ENCODE results near the gene LRRC8E.
"Not testable (repeated sequence)": the region's sequence is repeated elsewhere in the genome, so short reads cannot be mapped to it uniquely, and the experiment has no call there.

LRRC8E gene

DNA sequence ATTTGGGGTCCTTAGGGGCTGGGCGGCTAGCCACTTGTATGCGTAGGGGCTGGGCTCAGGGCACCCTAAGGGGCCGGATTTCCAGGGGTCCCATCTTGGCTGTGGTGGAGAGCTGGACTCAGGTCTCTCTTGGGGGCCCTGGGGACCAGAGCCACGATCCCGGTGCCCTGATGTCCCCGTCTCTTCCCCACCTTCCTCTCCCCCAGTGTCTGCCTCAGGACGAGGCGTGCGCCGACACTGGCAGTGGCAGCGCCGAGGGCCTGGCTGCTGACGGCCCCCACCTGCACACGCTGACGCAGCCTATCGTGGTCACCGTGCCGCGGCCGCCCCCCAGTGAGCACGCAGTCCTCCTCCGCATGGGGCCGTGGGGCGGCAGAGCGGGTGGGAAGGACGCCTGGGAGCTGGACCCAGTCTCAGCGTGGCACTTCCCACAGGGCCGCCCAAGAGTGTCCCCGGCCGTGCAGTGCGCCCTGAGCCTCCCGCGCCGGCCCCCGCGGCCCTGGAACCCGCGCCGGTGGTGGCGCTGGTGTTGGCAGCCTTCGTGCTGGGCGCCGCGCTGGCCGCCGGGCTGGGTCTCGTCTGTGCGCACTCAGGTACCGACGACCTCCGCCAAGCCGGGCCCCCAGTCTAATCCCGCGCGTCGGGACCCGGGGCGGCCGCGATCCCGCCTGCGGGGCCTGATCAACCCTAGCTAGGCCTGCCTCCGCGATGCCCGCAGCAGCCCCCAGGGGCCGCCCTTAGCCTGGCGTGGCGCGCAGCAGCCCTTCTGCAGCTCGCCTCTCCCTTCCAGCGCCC, 29.2 kb downstream of the LRRC8E start:
- no peak overlapping the region for H3K4me3 ChIP-seq (ENCODE audit: low read length)
- no peak for TF ChIP-seq ZNF274 (IDR thresholded peaks at IDR 0.05; ENCODE audit: low read depth, low read length)

DNA sequence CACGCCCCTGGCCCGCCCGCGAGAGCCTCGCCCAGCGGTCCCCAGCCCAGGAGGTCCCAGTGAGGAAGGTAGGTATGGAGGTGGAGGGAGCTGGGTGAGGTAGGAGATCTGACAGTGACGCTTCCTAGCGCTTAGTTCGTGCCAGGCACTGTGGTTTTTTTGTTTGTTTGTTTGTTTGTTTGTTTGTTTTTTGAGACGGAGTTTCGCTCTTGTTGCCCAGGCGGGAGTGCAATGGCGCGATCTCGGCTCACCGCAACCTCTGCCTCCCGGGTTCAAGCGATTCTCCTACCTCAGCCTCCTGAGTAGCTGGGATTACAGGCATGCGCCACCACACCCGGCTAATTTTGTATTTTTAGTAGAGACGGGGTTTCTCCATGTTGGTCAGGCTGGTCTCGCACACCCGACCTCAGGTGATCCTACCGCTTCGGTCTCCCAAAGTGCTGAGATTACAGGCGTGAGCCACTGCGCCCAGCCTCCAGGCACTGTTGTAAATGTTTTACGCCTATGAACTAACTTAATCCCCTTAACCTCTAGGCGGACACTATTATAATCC, 29.8 kb downstream of the LRRC8E start:
- not testable (repeated sequence) for H3K4me3 ChIP-seq (ENCODE audit: low read length)

DNA sequence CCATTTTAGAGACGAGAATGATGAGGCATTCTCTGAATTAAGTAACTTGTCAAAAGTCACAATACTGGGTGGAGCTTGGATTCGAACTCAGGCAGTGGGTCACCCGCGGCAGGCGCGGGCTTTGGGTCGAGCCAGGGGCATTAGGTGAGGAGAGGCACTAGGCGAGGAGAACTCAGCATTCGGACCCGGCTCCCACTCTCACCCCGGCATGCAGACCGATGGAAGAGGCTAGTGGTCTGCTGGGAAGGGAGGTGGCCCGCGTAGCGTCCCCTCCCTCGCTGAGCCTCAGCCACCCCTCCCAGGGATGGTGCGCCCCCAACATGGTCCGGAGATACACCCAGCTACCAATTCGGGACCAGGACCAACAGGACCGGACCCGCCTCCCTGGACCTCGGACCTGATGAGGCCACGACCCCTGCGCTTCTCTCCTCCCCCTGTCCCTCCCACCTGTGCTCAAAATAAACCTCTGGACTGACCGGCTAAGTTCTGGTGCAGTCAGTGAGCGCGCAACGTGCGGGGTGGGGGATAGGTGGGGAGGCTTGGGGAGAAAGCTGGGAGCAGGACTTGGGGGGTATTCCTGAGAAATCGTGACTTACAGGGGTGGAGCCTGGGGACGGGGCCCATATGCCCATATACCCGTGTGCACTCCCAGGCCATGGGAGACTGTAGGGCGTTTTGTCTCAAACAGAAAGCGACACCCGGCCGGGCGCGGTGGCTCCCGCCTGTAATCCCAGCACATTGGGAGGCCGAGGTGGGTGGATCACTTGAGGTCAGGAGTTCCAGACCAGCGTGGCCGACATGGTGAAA, 30.5 kb downstream of the LRRC8E start:
- H3K4me3 ChIP-seq (ENCODE audit: low read length): no peak overlapping the region
- TF ChIP-seq ZNF274 (IDR thresholded peaks at IDR 0.05; ENCODE audit: low read depth, low read length): no peak

DNA sequence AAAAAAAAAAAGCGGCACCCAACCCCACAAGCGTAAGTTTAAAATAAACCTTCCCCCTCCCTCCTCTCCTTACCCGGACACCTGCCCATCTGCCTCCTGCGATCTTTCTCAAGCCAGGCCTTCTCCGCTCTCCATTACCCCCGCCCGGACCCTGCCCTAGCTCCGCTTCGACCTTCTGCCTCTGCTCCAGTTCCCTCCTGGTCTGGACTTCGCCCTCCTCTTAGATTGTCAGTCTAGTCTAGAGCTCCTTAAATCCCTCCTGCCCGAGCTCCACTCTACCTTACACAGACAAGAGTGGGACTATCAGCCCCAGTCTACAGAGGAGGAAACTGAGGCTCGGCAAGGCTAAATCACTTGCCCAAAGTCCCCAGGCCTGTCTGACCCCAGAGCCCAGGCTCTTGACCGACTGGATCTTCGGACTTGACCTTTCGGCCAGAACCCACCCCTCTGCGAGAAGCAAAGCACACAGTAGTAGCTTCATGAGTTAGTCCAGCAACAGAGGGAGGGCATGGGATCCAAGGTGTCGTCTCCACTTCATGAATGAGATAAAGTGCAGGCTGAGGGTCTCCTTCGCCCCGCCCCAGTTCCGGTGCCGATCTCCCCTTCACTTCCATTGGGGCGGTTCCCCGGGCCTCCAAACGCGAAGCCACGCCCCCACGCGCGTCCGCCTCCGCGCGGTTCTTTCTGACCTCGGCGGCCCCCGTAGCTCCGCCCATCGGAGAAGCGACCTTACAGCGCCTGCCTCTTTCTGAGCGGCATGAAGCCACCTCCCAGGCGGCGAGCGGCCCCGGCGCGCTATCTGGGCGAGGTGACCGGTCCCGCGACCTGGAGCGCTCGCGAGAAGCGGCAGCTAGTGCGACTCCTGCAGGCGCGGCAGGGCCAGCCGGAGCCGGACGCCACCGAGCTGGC, 31.6 kb downstream of the LRRC8E start, which contains the start of gene SNAPC2:
Gene SNAPC2 (plus strand): TSS at position 729 of the 909 bp plus-strand sequence. CDS start 29 bp downstream, at position 758.
- H3K4me3 ChIP-seq (ENCODE audit: low read length): peak within 1 kb of the TSS; percentile 64; the same call in 1 of the 2 replicates
- TF ChIP-seq ZNF274 (IDR thresholded peaks at IDR 0.05; ENCODE audit: low read depth, low read length): no peak

DNA sequence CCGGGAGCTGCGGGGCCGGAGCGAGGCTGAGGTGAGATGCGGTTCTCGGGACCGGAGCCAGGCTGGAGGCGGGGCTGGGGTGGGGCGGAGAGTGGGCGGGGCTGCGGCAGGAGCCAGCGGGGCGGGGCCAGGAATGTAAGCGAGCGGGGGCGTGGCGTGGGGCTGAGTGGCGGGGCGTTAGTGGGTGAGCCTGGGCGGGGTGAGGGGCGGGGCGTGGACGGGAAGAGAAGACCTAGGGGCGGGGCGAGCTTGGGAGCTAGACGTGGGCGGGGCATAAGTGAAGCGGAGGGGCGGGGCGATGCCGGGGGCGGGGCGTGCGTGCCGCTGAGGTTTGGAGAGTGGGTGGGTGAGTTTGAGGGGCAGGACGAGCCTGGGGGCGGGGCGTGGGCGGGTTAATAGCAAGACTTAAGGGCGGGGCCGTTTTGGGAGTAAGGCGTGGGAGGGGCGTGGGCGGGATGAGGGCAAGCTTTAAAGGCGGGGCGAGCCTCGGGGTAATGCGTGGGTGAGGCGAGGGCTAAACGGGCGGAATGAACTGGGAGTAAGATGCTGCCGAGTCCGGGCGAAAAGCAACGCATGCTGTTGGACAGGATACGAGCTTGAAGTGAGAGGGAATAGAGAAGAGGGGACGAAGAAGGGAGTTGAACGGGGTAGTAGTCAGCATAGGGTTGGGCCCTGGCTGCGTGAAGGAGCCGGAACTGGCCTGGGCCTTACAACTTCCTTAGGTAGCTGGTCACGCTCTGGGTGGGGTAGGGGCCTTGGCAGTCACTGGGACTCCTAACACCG, 32.4 kb downstream of the LRRC8E start:
- TF ChIP-seq ZNF274 (IDR thresholded peaks at IDR 0.05; ENCODE audit: low read depth, low read length): no peak
- H3K4me3 ChIP-seq (ENCODE audit: low read length): peak overlapping the region; percentile 64; the same call in 1 of the 2 replicates

DNA sequence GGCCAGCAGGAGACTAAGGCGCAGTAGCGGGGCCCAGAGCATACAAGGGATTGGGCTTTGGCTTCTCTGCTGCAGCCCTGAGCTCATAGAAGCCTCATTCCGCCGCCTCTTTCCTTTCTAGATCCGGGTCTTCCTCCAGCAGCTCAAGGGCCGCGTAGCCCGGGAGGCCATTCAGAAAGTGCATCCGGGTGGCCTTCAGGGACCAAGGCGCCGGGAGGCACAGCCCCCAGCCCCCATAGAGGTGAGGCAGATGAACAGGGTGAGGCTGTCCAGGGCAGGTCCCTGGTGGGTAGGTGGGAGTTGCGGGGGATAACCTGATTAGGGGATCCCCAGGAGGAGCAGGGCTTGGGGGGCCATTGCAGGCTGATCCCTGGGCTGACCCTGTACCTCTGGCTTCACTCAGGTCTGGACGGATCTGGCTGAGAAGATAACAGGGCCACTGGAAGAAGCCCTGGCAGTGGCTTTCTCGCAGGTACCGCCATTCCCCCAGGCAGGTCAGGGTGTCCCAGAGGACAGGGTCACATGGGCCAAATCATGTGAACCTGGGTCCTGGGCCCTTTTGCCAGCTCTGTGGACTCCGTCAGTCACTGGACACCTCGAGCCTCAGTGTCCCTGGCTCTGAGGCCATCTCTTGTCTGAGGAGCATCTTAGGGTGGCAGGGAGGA, 33.1 kb downstream of the LRRC8E start:
- H3K4me3 ChIP-seq (ENCODE audit: low read length): peak overlapping the region; percentile 47; the same call in 1 of the 2 replicates
- TF ChIP-seq ZNF274 (IDR thresholded peaks at IDR 0.05; ENCODE audit: low read depth, low read length): no peak

DNA sequence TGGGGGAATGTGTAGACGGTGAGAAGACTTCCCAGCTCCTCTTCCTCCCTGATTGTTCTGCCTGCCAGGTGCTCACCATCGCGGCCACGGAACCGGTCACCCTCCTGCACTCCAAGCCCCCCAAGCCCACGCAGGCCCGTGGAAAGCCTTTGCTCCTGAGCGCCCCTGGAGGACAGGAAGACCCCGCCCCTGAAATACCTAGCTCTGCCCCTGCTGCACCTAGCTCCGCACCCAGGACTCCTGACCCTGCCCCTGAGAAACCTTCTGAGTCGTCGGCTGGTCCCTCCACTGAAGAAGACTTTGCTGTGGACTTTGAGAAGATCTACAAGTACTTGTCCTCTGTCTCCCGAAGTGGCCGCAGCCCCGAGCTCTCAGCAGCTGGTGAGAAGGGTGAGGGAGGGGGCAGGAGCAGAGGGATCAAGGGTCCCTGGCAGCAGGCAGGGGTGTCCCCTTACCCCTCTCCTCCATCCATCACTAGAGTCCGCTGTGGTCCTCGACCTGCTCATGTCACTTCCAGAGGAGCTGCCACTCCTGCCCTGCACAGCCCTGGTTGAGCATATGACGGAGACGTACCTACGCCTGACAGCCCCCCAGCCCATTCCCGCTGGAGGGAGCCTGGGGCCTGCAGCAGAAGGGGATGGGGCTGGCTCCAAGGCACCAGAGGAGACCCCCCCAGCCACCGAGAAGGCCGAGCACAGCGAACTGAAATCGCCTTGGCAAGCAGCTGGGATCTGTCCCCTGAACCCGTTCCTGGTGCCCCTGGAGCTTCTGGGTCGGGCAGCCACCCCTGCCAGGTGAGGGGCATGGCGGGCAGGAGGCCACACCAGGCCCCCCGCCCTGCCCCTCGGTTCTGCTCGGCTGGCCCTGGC, 33.9 kb downstream of the LRRC8E start:
- no peak overlapping the region for H3K4me3 ChIP-seq (ENCODE audit: low read length)
- no peak for TF ChIP-seq ZNF274 (IDR thresholded peaks at IDR 0.05; ENCODE audit: low read depth, low read length)

DNA sequence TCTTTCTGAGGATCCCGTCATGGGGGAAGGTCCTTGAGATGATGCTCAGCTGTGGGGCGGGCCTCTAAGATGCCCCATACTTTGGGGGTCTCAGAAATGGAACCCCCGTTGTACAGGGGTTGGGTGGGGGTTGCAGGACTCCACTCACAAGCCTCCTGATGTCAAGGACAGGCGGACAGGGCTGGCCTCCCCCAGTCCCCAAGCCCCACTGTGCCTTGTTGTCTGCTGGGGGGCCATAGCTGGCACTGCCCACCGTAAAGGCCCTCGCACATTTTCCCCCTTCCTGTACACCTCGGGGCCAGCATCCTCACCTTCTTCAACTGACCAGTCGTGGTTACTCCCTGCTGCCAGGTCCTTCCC, 34.5 kb downstream of the LRRC8E start:
- H3K4me3 ChIP-seq (ENCODE audit: low read length): no peak overlapping the region
- TF ChIP-seq ZNF274 (IDR thresholded peaks at IDR 0.05; ENCODE audit: low read depth, low read length): no peak

DNA sequence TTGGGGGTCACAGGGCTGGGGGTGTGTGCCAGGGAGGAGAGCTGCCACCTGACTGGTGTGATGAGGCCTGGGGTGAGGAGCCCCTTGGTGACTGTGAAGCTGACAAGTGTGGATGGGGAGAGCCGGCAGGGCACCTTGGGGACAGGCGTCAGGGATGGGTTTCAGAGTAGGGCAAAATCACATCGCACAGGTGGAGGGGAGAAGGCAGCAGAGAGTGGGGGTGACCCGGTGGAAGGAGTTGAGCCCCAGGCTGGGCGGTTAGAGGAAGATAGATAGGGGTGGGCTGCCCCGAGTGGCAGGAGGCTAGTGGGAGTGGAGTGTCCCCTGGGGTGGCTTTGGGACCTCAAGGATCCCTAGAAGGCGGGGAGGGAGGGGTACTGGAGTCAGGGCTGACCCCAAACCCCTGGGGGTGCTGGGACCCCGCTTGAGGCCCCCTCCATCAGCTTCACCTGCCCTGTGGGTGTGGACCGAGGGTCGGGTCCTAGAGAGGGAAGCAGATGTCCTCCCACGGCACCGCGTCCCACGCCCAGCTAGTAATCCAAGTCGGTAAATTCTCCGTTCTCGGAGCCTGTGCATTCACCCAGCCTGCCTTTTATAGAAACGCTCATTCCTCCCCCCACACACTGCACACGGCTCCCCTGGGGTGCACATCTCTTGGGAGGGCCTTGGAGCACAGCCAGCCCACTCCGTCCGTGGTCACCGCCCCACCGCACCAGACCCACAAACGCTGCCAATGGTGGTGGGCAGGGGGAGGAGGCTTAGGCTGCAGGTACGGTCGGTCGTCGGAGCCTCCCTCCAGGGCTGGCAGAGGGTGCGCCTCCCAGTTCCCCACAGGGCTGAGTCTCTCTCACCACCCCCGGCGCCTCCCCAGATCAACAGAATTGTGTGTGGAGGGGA, 35.2 kb downstream of the LRRC8E start:
- TF ChIP-seq ZNF274 (IDR thresholded peaks at IDR 0.05; ENCODE audit: low read depth, low read length): no peak
- no peak overlapping the region for H3K4me3 ChIP-seq (ENCODE audit: low read length)

DNA sequence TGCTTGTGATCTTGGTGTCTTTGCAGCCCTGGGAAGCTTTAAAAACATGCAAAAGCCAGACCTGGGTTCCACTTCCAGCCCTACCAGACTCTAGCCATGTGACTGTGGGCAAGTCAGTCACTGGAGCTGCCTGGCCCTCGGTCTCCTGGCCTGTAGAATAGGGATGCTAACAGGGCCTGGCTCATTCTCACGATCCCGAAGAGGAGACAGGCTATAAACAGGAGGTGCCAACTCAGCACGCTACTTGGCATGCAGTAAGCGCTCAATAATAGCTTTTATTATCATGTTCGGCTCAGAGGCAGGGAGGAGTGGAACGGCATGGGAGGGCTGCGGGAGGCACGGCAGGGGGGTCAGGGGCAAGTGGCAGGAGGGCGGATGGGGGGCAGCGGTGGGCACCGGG, 35.9 kb downstream of the LRRC8E start:
- no peak for TF ChIP-seq ZNF274 (IDR thresholded peaks at IDR 0.05; ENCODE audit: low read depth, low read length)

DNA sequence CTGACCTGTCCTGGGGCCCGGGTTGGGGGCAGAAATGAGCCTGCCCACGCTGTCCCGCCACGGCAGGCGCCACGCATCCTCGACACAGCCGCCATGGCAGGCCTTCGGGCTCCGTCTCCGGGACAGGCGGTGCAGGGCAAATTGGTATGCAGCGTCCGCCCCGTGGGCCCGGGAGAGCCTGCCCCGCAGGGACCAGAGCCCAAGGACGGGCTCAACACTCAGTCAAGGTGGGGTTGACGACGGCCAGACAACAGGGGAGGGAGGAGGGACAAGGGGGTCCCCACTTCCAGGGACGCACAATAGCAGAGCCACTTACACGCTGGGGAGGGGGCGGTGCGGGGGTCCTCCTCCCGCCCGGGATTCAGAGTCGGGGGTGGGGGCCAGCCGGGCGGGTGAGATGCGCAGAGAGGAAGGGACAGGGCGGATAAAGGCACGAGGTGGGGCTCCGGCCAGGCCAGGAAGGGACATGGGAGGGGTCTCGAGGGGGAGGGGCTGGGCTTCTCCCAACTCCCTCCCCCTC, 36.4 kb downstream of the LRRC8E start:
- no peak overlapping the region for H3K4me3 ChIP-seq (ENCODE audit: low read length)
- TF ChIP-seq ZNF274 (IDR thresholded peaks at IDR 0.05; ENCODE audit: low read depth, low read length): no peak

More for the DNA sequence above, 35.9 kb downstream of the LRRC8E start:
- H3K4me3 ChIP-seq (ENCODE audit: low read length): no peak overlapping the region

All from GM08714 (cell line).